Measurements from ENCODE around the gene FAM50A.
A peak's percentile ranks its signal among the peaks of the same experiment; 100 is the strongest.

The FAM50A gene

DNA sequence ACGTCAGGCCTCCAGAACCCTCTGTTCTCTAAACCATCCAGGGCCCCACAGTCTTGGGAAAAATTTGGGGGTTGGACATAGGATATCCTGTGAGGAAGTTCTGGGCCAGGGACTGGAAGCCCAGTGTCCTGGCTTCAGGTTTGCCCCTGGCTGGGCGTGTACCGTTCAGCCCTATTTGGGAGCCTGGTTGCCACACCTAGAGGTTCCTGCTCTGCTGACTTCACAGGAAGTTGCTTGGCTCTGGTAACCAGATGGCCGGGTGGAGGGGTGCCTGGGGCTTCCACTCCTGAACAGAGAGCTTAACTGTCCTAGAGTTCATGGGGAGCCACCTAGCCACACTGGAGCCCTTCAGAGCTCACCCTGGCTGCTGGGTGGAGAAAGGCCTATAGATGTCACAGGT lies 31.5 kb upstream of the FAM50A start:
- no peak for DNase-seq (ENCODE audit: low spot score)

DNA sequence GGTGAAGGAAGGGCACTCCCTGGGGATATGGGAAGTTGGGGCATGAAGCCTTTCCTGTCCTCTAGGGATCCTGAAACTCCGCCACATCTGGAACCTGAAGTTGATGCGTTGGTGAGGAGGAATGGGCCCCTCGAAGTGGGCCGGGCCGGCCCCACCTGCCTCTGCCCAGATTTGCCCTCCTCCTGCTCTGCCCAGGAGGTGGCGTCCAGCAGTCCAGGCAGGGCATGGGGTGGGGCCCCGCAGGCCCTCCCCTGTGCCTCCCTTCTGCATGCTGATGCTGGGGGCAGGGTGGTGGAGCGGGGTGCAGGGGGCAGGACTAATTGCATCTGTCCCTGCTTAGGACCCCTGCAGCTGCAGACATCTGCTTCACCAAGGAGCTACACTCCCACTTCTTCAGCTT lies 30.8 kb upstream of the FAM50A start:
- DNase-seq (ENCODE audit: low spot score), result no peak

DNA sequence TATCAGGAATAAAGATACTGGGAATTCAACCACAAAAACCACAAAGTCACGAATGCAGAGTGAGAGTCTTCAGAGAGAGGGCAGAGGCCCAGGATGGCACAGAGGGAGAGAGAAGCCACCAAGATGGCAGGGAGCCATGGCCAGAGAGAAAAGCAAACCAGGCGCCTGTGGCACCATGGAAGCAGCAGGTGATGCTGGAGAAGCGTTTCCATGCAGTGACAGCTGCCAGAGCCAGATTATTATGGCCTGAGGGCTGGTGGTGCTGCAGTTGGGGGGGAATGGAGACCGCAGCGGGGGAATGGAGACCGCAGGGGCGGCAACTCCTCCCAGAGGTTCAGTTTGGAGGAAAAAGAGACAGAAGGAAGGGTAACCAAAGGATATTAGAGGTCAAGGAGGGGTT lies 26.8 kb upstream of the FAM50A start:
- no peak for DNase-seq (ENCODE audit: low spot score)

DNA sequence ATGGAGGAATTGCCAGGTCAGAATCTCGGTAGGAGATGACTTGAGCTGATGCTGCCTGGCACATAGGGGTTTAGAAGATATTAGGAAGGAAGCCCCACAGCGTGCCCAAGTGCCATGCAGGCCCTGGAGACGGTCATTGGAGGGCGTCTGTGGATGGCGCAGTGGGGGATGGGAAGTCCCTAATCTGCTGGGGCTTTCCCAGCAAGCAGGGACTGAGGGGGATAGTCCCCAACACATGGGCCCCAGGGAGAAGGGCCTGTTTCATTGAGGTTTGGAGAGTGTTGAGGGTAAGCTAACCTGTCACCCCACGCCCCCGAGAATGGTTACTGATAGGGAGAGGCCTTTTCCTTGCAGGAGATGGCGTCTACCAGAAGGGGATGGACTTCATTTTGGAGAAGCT lies 24.8 kb upstream of the FAM50A start:
- no peak for DNase-seq (ENCODE audit: low spot score)

DNA sequence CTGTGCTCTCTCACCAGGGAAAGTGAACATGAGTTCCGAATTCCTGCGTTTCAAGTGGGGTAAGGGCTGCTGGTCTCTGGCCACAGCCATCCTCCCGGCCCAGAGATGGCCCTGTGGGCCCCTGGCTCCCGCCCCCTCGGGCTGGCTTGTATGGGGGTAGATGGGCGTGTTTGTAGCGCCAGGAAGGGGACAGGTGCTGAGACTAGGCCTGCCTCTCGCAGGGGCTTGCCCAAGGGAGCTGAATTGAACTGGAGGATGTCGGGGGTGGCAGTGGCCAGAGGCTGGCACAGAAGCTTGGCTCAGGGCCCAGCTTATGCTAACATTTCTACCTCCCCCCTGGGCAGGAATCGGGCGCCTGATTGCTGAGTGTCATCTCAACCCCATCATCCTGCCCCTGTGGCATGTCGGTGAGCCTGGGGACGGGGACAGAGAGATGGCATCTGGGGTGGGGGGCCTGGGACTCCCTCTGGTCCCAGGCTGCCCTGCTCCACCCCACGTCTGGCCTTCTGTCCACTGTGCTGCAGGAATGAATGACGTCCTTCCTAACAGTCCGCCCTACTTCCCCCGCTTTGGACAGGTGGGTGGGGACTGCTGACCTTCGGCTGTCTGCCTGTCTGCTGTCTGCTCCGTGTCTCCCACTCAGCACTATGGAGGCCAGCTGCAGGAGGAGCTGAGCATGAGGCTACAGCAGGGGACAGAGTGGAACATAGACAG lies 24.1 kb upstream of the FAM50A start:
- DNase-seq (ENCODE audit: low spot score), result no peak

DNA sequence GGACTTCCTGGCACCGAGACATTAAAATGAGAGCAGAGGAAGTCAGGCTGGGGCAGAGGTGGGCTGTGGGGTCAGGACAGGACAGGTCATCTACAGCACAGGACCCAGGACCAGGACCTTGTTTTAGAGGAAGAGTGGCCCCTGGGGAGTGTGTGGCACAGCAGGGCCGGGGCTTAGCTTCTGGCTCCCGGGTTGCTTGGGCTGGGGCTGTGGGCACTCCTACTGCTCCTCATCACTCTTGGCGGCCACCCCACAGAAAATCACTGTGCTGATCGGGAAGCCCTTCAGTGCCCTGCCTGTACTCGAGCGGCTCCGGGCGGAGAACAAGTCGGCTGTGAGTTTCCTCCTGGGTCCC lies 23.6 kb upstream of the FAM50A start:
- DNase-seq (ENCODE audit: low spot score), result no peak

DNA sequence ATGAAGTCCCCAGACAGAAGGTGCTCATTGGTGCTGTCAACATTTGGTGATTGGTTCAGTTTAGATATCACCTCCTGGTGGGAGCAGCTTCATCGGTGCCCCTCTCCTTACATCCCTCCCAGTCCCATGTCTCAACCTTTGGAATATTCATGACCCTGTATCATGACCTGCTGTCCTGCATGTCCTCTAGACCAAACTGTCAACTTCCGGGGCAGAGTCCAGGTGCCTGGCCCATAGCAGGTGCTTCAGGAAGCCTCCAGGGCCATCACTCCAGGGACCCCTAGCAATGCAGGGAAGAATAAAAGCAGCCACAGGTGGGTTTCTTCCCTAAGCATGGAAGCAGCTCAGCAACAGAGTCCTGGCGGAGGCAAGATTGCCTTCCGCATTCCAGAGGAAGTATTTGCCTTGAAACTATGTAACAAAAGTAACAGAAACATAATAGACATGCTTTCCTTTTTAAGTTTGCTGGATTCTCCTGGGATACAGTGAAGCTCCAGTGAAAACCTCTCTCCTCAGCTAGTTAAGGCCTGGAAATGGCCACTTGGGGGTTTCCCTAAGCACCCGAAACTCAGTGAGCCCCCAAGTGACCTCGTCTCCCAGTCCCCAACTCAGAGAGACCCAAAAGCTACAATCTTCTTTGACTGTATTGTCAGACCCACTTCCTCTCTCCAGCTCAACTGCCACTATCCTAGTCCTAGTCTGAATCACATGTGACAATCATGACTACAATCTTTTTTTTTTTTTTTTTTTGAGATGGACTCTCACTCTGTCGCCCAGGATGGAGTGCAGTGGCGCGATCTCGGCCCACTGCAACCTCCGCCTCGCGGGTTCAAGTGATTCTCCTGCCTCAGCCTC lies 16.8 kb upstream of the FAM50A start:
- DNase-seq (ENCODE audit: low spot score), result no peak

DNA sequence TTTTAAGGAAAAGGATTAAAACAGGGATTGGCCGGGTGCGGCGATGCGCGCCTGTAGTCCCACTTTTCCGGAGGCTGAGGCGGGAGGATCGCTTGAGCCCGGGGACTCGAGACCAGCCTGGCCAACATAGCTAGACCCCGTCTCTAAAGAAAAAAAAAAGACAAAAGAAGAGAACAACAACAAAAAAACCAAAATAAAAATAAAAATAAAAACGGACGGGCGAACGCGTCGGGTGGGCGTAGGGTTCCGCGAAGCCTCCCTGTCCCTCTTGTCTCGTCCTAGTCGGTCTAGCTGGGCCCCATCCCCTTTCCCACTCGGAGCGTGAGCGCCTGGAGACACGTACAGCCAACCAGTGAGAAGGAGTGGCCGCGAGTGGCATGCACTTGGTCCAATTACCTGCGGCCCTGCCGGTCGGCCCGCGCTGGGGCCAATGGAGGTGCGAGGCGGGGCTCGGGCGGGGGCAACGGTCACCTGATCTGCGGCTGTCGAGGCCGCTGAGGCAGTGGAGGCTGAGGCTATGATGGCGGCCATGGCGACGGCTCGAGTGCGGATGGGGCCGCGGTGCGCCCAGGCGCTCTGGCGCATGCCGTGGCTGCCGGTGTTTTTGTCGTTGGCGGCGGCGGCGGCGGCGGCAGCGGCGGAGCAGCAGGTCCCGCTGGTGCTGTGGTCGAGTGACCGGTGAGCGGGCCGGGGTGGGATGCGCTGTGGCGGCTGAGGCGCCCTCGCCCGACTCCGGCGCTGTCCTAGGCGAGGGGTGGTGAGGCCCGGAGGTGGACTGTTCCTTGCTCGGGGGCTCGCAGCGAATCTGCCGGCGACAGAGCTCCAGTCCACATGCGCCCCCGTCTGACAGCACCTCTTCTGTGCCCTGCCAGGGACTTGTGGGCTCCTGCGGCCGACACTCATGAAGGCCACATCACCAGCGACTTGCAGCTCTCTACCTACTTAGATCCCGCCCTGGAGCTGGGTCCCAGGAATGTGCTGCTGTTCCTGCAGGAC lies 15.5 kb upstream of the FAM50A start, which contains the start of gene ATP6AP1:
Gene ATP6AP1 (plus strand): TSS at position 502 of the 996 bp plus-strand sequence. CDS start 16 bp downstream, at position 518.
- DNase-seq (ENCODE audit: low spot score), result peak; percentile 90

DNA sequence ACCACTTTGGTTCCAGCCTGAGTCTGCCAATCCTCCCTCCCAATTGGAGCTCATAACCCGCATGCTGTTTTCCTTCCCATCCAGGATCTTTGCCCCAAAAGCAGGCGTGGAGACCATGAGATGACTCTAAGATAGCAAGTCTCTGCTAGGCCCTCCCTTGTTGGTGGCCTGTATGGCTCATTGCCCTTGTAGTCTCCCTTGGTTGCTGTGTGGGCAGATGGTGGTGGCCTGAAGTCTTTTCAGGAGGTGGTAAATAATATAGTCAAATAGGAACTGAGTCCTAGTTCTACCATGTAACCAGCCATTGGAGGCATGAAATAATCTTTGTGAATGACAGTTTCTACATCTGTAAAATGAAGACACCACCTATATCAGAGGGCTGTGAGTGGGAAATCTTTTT lies 14.2 kb upstream of the FAM50A start:
- DNase-seq (ENCODE audit: low spot score), result no peak

DNA sequence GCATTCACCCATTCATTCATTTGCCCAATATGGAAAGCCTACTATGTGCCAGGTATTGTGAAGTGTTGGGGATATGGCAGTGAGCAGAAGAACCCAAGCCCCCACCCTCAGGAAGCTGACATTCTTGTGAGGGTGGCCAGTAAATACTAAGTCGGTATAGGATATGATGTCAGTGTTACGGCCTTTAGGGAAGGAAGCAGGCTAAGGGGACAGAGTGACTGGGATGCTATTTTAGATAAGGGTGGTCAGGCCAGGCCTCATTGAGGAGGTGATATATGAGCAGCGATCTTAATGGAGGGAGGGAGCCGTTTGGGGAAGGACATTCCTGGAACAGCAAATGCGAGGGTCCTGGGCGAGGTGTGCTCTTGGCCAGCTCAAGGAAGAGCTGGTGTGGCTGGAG lies 13.5 kb upstream of the FAM50A start:
- DNase-seq (ENCODE audit: low spot score), result no peak

DNA sequence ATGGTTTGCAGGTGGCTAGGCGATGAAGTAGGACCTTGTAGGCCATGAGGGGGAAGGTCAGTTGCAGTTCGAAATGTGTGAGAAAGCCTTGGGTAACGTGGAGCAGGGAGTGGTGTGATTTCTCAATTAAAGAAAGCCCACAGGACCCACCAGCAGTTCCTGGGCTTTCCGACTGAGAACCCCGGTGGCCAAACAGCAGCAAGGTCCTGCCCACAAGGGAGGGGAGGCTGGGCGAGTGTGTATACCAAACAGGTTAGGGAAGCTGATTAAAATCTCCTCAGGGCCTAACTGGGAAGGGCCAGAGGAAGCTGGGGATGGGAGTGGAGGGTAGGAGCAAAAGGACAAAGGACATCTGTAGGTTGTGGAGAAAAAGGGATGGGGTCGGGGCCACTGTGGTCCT lies 13.0 kb upstream of the FAM50A start:
- no peak for DNase-seq (ENCODE audit: low spot score)

DNA sequence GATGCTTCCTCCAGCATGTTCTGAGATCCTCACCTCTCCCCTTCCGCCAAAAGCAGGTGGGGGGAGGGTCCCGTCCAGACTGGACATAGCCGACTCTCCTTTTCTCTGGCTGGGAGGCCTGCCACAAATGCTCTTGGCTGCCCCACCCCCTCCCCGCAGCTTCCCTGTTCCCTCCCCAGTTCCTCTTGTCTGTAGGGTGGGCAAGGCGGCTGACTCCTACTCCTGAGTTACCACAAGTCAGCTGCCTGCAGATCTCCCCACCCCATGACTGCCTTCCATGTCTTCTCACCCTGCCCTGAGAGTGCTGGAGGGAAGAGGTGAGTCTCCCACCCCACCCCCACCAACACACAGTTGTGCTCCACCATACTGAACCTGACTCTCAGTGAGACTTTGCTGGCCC lies 12.6 kb upstream of the FAM50A start:
- no peak for DNase-seq (ENCODE audit: low spot score)

DNA sequence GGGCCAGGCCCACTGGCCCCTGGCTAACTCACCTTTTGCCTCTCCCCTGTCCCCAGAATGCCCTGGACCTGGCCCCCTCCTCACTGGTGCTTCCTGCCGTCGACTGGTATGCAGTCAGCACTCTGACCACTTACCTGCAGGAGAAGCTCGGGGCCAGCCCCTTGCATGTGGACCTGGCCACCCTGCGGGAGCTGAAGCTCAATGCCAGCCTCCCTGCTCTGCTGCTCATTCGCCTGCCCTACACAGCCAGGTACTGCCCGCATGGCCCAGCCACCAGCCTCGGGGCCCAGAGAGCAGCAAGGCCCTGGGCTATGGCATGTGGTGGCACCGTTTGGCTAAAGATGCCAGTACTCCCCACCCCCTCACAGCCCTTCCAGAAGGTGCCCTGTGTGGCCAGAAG lies 11.7 kb upstream of the FAM50A start:
- no peak for DNase-seq (ENCODE audit: low spot score)

DNA sequence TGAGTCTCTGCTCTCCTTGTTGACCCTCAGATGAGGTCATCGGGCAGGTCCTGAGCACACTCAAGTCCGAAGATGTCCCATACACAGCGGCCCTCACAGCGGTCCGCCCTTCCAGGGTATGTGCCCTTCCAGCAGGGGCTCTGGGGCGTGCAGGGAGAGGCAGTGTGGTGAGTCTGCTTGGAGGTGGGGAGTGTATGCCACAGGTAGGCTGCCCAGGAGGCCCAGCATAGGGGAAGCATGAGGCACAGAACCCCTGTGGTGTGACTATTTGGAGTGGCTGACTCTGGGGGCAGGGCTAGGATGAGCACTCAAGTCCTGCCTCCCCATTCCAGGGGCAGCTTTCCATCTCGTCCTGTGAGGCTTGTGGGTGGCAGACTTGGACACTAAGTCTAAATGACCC lies 10.3 kb upstream of the FAM50A start:
- no peak for DNase-seq (ENCODE audit: low spot score)

DNA sequence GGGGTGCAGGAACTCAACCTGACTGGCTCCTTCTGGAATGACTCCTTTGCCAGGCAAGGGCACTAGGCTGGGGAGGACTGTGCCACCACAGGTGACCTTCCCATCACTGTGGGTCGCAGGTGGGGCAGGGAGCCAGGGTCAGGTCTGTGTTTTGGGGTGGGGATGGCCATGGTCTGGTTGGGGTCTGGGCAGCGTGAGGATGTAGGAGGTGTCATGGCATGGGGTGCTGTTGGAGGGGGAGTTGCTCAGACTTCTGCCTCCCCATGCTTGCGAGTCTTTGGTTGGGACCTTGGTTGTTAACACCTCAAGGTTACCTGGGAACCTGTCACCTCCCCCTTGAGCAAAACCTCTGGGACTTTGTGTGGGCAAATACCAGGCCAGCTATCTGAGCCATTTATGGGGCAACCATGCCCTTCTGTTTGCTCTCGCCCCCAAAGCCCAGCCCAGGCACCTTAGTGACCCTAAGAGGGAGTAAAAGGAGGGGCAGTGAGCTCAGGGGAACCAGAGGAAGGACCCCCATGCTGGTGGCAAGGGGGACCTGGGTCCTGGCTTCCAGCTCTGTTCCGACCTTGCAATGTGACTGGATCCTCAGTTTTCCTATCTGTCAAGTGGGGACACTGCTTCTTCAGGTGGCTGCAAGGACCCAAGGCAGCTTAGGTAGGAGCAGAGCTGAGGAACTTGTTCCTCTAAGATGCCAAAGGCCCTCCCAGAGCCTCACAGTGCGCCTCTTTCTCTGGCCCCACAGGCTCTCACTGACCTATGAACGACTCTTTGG lies 9.4 kb upstream of the FAM50A start:
- DNase-seq (ENCODE audit: low spot score), result no peak

DNA sequence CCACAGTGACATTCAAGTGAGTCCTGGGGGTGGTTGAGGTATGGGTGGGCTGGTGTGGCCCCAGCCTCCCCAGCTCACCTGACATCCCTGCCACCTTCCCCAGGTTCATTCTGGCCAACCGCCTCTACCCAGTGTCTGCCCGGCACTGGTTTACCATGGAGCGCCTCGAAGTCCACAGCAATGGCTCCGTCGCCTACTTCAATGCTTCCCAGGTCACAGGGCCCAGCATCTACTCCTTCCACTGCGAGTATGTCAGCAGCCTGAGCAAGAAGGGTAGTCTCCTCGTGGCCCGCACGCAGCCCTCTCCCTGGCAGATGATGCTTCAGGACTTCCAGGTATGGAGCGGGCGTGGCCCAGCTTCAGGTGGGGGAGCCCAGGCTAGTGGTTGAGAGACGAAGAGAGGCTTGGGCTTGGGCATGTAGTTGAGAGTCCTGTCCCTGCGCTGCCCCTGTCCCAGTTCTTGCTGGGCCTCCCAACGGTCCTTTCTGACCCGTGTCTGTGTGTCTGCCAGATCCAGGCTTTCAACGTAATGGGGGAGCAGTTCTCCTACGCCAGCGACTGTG lies 8.7 kb upstream of the FAM50A start:
- no peak for DNase-seq (ENCODE audit: low spot score)

DNA sequence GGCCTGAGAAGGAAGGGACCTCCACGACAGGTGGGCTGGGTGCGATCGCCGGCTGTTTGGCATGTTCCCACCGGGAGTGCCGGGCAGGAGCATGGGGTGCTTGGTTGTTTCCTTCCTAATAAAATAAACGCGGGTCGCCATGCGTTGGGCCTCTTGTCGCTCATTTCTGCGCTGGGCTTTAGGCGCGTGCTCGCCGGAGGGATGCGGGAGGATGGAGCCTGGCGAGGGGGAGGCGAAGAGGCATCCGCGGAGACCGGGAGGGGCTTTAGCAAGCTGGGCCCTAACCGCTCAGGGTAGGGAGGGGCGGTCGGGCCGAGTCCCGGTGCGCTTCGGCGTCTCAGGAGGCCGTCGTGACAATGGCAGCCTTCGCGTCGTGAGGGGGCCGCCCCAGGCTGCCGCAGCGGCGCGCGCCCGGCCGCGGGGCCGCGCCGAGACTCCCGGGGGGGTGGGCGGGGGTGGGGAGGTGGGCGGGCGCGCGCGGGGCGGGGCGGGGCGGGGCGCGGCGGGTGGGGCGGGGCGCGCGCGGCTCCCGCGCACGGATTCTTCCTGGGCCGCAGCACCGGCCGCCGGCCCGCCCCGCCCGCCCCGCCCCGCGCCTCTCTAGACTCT lies 7.5 kb upstream of the FAM50A start:
- DNase-seq (ENCODE audit: low spot score), result peak; percentile 65

DNA sequence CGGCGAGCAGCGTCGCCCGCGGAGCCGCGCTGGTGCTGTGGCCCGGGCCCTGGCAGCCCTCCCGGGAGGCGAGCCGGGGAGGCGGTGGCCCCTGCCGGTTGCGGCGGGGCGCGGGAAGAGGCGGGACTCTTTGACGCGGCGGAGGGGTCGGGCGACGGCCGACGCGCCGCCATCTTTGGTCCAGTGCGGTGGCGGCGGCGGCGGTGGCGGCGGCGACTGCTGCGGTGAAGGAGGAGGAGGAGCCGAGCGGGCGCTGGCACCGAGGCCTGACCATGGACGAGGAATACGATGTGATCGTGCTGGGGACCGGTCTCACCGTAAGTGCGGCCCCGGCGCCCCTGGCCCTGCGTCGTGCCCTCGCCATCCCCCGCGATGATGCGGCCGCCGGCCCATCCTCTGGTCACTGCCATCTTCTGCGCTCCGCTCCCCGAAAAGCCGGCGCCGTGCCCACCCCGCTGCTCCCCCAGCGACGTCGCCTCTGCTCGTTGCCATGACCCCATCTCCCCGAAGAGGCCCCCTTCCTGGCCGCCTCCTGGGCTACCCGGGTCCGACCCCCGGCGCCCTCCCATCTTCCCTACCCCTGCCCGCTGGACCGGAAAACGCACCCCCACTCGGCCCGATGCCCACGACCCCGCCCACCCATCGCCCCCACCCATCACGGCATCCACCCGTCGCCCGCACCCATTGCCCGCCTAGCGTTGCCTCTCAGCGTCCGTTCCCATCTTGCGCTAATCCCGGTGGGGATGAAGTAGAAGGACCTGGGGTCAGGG lies 6.8 kb upstream of the FAM50A start, which contains the start of gene GDI1:
Gene GDI1 (plus strand): TSS at position 172 of the 770 bp plus-strand sequence. CDS start 101 bp downstream, at position 273.
- peak; percentile 66 for DNase-seq (ENCODE audit: low spot score)

DNA sequence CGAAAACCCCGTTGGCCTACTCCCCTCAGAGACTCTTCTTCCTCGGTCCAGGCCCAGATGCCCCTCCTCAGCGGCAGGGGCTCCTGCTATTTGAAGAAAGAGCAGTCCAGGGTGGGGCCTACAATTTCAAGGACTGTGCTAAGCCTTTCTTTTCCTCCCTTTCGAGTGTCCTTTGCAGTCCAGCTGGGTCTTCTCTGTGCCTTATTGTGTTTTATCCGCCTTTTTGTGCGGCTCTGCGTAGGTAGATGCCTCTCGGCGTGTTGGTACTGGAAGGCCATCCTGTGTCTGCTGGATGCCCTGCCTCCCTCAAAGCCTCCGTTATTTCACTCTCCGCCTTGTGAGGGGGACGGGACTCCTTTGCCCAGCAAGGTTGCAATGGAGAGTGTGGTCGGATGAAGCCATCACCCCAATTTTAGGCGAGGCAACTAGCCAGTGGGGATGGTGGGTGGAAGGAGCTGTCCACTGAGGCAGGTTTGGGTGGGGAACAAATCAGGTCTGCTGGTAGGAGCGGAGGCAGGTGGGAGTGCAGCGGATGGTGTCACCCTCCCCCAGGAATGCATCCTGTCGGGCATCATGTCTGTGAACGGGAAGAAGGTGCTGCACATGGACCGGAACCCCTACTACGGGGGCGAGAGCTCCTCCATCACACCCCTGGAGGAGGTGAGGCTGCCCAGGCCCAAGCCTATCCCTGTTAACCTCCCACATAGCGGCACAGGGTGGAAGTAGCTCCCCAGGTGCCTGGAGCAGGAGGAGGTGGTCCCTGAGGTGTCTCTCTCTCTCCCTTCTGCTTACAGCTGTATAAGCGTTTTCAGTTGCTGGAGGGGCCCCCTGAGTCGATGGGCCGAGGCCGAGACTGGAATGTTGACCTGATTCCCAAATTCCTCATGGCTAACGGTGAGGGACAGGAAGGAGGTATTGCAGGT lies 5.7 kb upstream of the FAM50A start:
- DNase-seq (ENCODE audit: low spot score), result no peak

All from HuH-7.5 (cell line).